B cell (primary cell): ENCODE measurements around the gene PHC2. TPM values are rescaled to one million over a fixed set of nuclear protein-coding genes. Genes with fewer than 3 reads are reported as not detected.

Experiments
- ATAC-seq: fragments of 200-7000 bp; cut with Tn5 transposase; one replicate; pipeline ENCODE4 v1.10.0; 2021; ENCODE audit warnings: low read depth, mild to moderate bottlenecking, moderate number of reproducible peaks, moderate library complexity
- CTCF ChIA-PET: fragments of 350-600 bp; sonication (Branson Sonifier 250); formaldehyde crosslinking; loops from one replicate; lab custom pipeline; 2021; ENCODE audit warnings: antibody characterized with exemption, inconsistent platforms; lab: Charles Lee
- POLR2A ChIA-PET: fragments of 350-600 bp; sonication (Branson Sonifier 250); formaldehyde crosslinking; loops from one replicate; lab custom pipeline; 2021; ENCODE audit warnings: antibody characterized with exemption; lab: Charles Lee
- DNase-seq: peaks from one replicate; pipeline ENCODE4 v3.0.0; 2013
- H2AFZ ChIP-seq: 2 replicates; pipeline ENCODE4 v1.6.1; 2012; ENCODE audit warnings: mild to moderate bottlenecking, low read depth, low read length; ENCODE audit not compliant: insufficient read depth, poor library complexity, severe bottlenecking
- H3K27ac ChIP-seq, 2 donors: 1 replicate in 1 of 2; 2 replicates in 1 of 2; pipeline ENCODE4 v1.5.1; 2012 to 2013; ENCODE audit warnings: low read length in 2 of 2, mild to moderate bottlenecking in 2 of 2, moderate library complexity in 1 of 2
- H3K27me3 ChIP-seq, 4 experiments: fragments of 200-600 bp in 1 of 4; sonication (generic) in 1 of 4; replicated peaks in 1 of 4; 1 replicate in 2 of 4; 2 replicates in 2 of 4; pipeline versions ENCODE4 v1.6.1 to v1.7.0; 2013 to 2016; ENCODE audit warnings: low read length in 3 of 4, mild to moderate bottlenecking in 2 of 4, mixed read lengths in 1 of 4, moderate library complexity in 1 of 4; ENCODE audit not compliant: insufficient read depth in 4 of 4, control insufficient read depth in 3 of 4; ENCODE audit errors: control extremely low read depth in 1 of 4
- H3K36me3 ChIP-seq, 2 experiments: replicated peaks in 1 of 2; 1 replicate in 1 of 2; 2 replicates in 1 of 2; pipeline versions ENCODE4 v1.6.1 to v1.7.1; 2013; ENCODE audit warnings: low read length in 1 of 2; ENCODE audit not compliant: insufficient read depth in 2 of 2, control insufficient read depth in 1 of 2; ENCODE audit errors: control extremely low read depth in 1 of 2, extremely low read depth in 1 of 2
- H3K4me1 ChIP-seq, 2 donors: fragments of 200-600 bp in 1 of 2; sonication (generic) in 1 of 2; 1 replicate in 1 of 2; 2 replicates in 1 of 2; pipeline versions ENCODE4 v1.5.1 to v1.6.1; 2013 to 2017; ENCODE audit warnings: low read length in 2 of 2; ENCODE audit not compliant: control insufficient read depth in 2 of 2, insufficient read depth in 2 of 2
- H3K4me2 ChIP-seq: replicated peaks from 2 replicates; pipeline ENCODE3; 2012; ENCODE audit warnings: mild to moderate bottlenecking, low read depth, low read length; ENCODE audit not compliant: poor library complexity, severe bottlenecking
- H3K4me3 ChIP-seq, 5 experiments: fragments of 200-600 bp in 1 of 5; sonication (generic) in 1 of 5; 1 replicate in 3 of 5; 2 replicates in 2 of 5; pipeline versions ENCODE4 v1.5.1 to v1.7.0; 2011 to 2016; ENCODE audit warnings: low read length in 4 of 5, mild to moderate bottlenecking in 4 of 5, low read depth in 2 of 5, control low read depth in 1 of 5, moderate library complexity in 1 of 5; ENCODE audit not compliant: insufficient read depth in 1 of 5; ENCODE audit errors: control extremely low read depth in 1 of 5, extremely low read depth in 1 of 5
- H3K79me2 ChIP-seq: fragments of 200-600 bp; sonication (generic); one replicate; pipeline ENCODE4 v1.6.0; 2016; ENCODE audit warnings: low read length; ENCODE audit not compliant: control insufficient read depth, insufficient read depth
- H3K9ac ChIP-seq: fragments of 200-600 bp; sonication (generic); 2 replicates; pipeline ENCODE4 v1.6.1; 2017; ENCODE audit warnings: mild to moderate bottlenecking, low read length, moderate library complexity
- H3K9me3 ChIP-seq, 3 donors: one replicate each; pipeline versions ENCODE4 v1.6.1 to v1.7.1; 2013; ENCODE audit warnings: low read length in 2 of 3; ENCODE audit not compliant: control insufficient read depth in 2 of 3, insufficient read depth in 1 of 3; ENCODE audit errors: control extremely low read depth in 1 of 3
- H4K20me1 ChIP-seq: 2 replicates; pipeline ENCODE4 v1.6.0; 2012; ENCODE audit warnings: mild to moderate bottlenecking, low read length; ENCODE audit not compliant: insufficient read depth, control insufficient read depth, poor library complexity, severe bottlenecking
- H3K27ac Mint-ChIP-seq: one replicate; pipeline ENCODE4 v1.8.0; 2021; ENCODE audit warnings: mixed read lengths
- H3K27me3 Mint-ChIP-seq: one replicate; pipeline ENCODE4 v1.8.0; 2021; ENCODE audit warnings: mixed read lengths
- H3K4me1 Mint-ChIP-seq: one replicate; pipeline ENCODE4 v1.8.0; 2021; ENCODE audit warnings: mixed read lengths
- H3K4me3 Mint-ChIP-seq: one replicate; pipeline ENCODE4 v1.8.0; 2021; ENCODE audit warnings: mixed read lengths
- H3K9me3 Mint-ChIP-seq: one replicate; pipeline ENCODE4 v1.8.0; 2022; ENCODE audit warnings: mixed read lengths; ENCODE audit not compliant: insufficient read depth
- EZH2 ChIP-seq: IDR thresholded peaks from 2 replicates; pipeline ENCODE4 v1.6.1; 2012; ENCODE audit warnings: borderline replicate concordance, low read depth, mild to moderate bottlenecking, moderate library complexity, low read length; ENCODE audit not compliant: insufficient read depth, poor library complexity, severe bottlenecking
- WGBS: methylation state at CpG from one replicate; pipeline ENCODE4 v1.1.5; 2013; ENCODE audit warnings: missing lambda C conversion rate; ENCODE audit not compliant: insufficient coverage; 5-methylcytosine and 5-hydroxymethylcytosine counted together
- intact Hi-C: fragments of 100-400 bp; cut with micrococcal nuclease; formaldehyde crosslinking; loops from one replicate; pipeline ENCODE4 v1.10.0; 2022
- polyA plus RNA-seq: library from polyadenylated mRNA; depleted of rRNA; stranded (reverse); fragments of >200 nt; gene quantifications from 2 replicates; pipeline ENCODE4 v1.2.3, GENCODE V29; 2012
- total RNA-seq, 2 donors: library from RNA; stranded (reverse); fragments of 120-200 nt in 1 of 2; gene quantifications; 1 replicate in 1 of 2; 2 replicates in 1 of 2; pipeline versions ENCODE4 v1.2.3 to v1.2.4, GENCODE V29; 2013 to 2022
- TF ChIP-seq, protein P1 (sequence below): fragments of 200-600 bp; IDR thresholded peaks from one replicate; pipeline ENCODE4 v1.8.0; 2022; ENCODE audit warnings: antibody characterized with exemption, mild to moderate bottlenecking

Gene PHC2
- total and polyA plus RNA-seq, 2 donors (not counting 1 experiment from before 2014, with no cell fraction given): 23.1 to 23.4 TPM

DNA sequence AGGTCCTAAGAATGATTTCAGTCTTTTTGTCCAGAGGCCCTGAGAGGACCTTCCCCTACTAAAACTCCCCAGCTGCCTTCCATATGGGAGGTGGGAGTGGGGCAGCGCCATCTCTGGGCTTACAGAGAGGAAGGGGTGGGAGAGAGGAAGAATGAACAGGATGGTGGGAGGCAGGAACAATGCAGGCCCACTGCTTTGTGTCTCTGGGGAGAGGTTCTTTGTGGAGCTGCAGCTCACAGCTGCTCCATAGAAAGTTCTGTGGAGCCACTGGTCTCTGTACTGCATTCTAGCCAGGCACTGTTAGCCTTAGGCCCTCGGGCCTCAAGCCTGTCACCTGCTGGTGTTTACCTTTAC is 66.4 kb downstream of the PHC2 start:
- Mint-ChIP-seq H3K27ac (no peak overlapping the region), H3K27me3 (peaks cover 8% of the 10 kb centered on the region), H3K9me3 (no peaks in the 10 kb centered on the region), H3K4me3 (no peak overlapping the region), H3K4me1 (peaks cover 4% of the 10 kb centered on the region)
- CTCF ChIA-PET: interaction anchor here (1.0 to 10.4 kb wide), 3 partner anchors 39 to 106 kb away, joined by 3 to 148 read pairs (median 9); no protein-coding TSS in a partner anchor
- no peak for TF ChIP-seq EZH2
- TF ChIP-seq, protein P1, sequence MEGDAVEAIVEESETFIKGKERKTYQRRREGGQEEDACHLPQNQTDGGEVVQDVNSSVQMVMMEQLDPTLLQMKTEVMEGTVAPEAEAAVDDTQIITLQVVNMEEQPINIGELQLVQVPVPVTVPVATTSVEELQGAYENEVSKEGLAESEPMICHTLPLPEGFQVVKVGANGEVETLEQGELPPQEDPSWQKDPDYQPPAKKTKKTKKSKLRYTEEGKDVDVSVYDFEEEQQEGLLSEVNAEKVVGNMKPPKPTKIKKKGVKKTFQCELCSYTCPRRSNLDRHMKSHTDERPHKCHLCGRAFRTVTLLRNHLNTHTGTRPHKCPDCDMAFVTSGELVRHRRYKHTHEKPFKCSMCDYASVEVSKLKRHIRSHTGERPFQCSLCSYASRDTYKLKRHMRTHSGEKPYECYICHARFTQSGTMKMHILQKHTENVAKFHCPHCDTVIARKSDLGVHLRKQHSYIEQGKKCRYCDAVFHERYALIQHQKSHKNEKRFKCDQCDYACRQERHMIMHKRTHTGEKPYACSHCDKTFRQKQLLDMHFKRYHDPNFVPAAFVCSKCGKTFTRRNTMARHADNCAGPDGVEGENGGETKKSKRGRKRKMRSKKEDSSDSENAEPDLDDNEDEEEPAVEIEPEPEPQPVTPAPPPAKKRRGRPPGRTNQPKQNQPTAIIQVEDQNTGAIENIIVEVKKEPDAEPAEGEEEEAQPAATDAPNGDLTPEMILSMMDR: no peak
- Histone ChIP-seq H3K9me3 (no peaks in the 10 kb centered on the region), H3K36me3 (no peaks in the 10 kb centered on the region), H3K9ac (no peak overlapping the region), H3K27ac (no peak overlapping the region), H3K27me3 (peaks cover 0 to 10% (median 3%) of the 10 kb centered on the region in 4 experiments), H3K4me2 (no peak overlapping the region), H3K4me3 (no peak overlapping the region), H3K79me2 (no peaks in the 10 kb centered on the region), H4K20me1 (no peaks in the 10 kb centered on the region), H3K4me1 (peaks cover 4 to 5% of the 10 kb centered on the region in 2 donors), H2AFZ (no peak overlapping the region)
- ATAC-seq (no peak), DNase-seq (no peak)
- POLR2A ChIA-PET: no interaction called here
- 66% methylated on average over 2 of the region's 2 CpGs for WGBS
- intact Hi-C loops: no loop called here

DNA sequence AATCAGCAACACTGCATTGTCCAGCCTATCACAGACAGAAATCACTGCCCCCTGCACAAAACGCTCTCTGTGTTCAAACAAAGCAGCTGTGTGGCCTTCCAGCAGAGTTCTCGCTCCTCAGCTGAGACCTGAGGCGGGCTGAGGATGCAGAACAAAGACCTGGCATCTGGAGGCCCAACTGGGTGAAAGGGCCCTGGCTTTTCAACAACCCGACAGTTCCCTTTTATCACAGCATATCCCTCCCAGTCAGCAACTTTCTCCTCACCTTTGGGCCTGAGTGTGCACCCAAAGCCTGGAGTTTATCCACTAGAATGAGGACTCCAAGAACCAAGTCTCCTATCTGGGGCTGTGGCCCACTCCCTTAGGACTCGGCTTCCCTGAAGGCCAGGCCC is 67.4 kb downstream of the PHC2 start:
- 91% methylated on average over 5 of the region's 5 CpGs for WGBS
- H3K4me1 ChIP-seq: peaks cover 4 to 5% of the 10 kb centered on the region in 2 donors
- no peak overlapping the region for H3K27ac Mint-ChIP-seq
- ATAC-seq (no peak), DNase-seq (no peak)
- no peaks in the 10 kb centered on the region for H4K20me1 ChIP-seq
- no peaks in the 10 kb centered on the region for H3K9me3 ChIP-seq
- ChIA-PET POLR2A (interaction anchor here (0.6 kb wide), 1 partner anchor 54 kb away, joined by 4 read pairs; no protein-coding TSS in a partner anchor), CTCF (interaction anchor here (1.0 to 10.4 kb wide), 2 partner anchors 37 to 67 kb away, joined by 3 to 148 read pairs; no protein-coding TSS in a partner anchor)
- H2AFZ ChIP-seq: no peak overlapping the region
- H3K4me3 ChIP-seq: no peak overlapping the region
- H3K4me2 ChIP-seq: no peak overlapping the region
- H3K79me2 ChIP-seq: no peaks in the 10 kb centered on the region
- H3K27ac ChIP-seq: no peak overlapping the region
- TF ChIP-seq, protein P1: no peak
- TF ChIP-seq EZH2: no peak
- peaks cover 3% of the 10 kb centered on the region for H3K27me3 Mint-ChIP-seq
- H3K36me3 ChIP-seq: no peaks in the 10 kb centered on the region
- intact Hi-C loops: no loop called here
- peaks cover 4% of the 10 kb centered on the region for H3K4me1 Mint-ChIP-seq
- no peak overlapping the region for H3K4me3 Mint-ChIP-seq
- no peaks in the 10 kb centered on the region for H3K9me3 Mint-ChIP-seq
- no peak overlapping the region for H3K9ac ChIP-seq
- H3K27me3 ChIP-seq: peaks cover 0 to 10% (median 3%) of the 10 kb centered on the region in 4 experiments
